Measurements from ENCODE around the gene SLC15A1. TPM values are rescaled to one million over a fixed set of nuclear protein-coding genes. Genes with fewer than 3 reads are reported as not detected.
A peak's percentile ranks its signal among the peaks of the same experiment; 100 is the strongest.

Gene SLC15A1
- polyA plus RNA-seq (0.10 to 0.25 TPM (median 0.13 TPM) in 3 replicates), polyA minus RNA-seq (0.35 to 0.56 TPM in 2 of 3 replicates, not detected in the other)
- polyA plus RNA-seq (2011; ENCODE audit: low read depth): 2.6 TPM
- polyA plus RNA-seq (2011; cell fraction: cytosol; rRNA removed): 0.12 TPM in 1 of 2 replicates, not detected in the other
- 0.55 and 1.1 TPM in 2 replicates for polyA plus RNA-seq (2011; cell fraction: nucleus; rRNA removed)
- polyA plus RNA-seq (2012; ENCODE audit: low replicate concordance): 0.22 and 6.4 TPM in 2 replicates
- polyA minus RNA-seq (2011; cell fraction: cytosol; rRNA and poly(A)+ RNA removed): not detected
- polyA minus RNA-seq (2011; cell fraction: nucleus; rRNA and poly(A)+ RNA removed): 0.93 and 1.4 TPM in 2 replicates

- no peaks in the 10 kb centered on the region for H3K79me2 ChIP-seq (ENCODE audit: control insufficient read depth, insufficient read depth, low read length)
- no peaks in the 10 kb centered on the region for H4K20me1 ChIP-seq (ENCODE audit: control insufficient read depth, extremely low read depth, insufficient read depth, low read length)
- DNase-seq (ENCODE audit: low read depth, low spot score) (no peak), FAIRE-seq (no peak)
- dilution Hi-C loops (cut with MboI; ENCODE audit: extremely low pct_ligation_motif_present, low sequenced_read_pairs): no loop called here
- peak within 1 kb of the TSS; percentile 14 to 60 (median 25) for H3K4me3 ChIP-seq (ENCODE audit: control insufficient read depth in 2 of 3, extremely low read depth in 1 of 3, insufficient read depth in 2 of 3, low read depth in 1 of 3, low read length in 3 of 3)
- H3K9me3 ChIP-seq (ENCODE audit: control insufficient read depth, low read depth, low read length): peaks cover 3% of the 10 kb centered on the region
- peak; percentile 77 for TF ChIP-seq EZH2 (IDR thresholded peaks at IDR 0.05; ENCODE audit: low read length)
- TF ChIP-seq, protein P1, sequence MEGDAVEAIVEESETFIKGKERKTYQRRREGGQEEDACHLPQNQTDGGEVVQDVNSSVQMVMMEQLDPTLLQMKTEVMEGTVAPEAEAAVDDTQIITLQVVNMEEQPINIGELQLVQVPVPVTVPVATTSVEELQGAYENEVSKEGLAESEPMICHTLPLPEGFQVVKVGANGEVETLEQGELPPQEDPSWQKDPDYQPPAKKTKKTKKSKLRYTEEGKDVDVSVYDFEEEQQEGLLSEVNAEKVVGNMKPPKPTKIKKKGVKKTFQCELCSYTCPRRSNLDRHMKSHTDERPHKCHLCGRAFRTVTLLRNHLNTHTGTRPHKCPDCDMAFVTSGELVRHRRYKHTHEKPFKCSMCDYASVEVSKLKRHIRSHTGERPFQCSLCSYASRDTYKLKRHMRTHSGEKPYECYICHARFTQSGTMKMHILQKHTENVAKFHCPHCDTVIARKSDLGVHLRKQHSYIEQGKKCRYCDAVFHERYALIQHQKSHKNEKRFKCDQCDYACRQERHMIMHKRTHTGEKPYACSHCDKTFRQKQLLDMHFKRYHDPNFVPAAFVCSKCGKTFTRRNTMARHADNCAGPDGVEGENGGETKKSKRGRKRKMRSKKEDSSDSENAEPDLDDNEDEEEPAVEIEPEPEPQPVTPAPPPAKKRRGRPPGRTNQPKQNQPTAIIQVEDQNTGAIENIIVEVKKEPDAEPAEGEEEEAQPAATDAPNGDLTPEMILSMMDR (optimal IDR thresholded peaks at IDR 0.05 in 1 of 3, IDR thresholded peaks at IDR 0.05 in 1 of 3, conservative IDR thresholded peaks at IDR 0.05 in 1 of 3; ENCODE audit: extremely low read depth in 1 of 3, insufficient read depth in 2 of 3, low read length in 3 of 3): no peak
- no peaks in the 10 kb centered on the region for H3K36me3 ChIP-seq (ENCODE audit: control insufficient read depth in 2 of 2, extremely low read depth in 1 of 2, insufficient read depth in 2 of 2, low read length in 2 of 2)
- H3K9me1 ChIP-seq (ENCODE audit: control insufficient read depth, extremely low read depth, insufficient read depth, low read length): no peaks in the 10 kb centered on the region
- H3K27me3 ChIP-seq (ENCODE audit: control insufficient read depth, extremely low read depth, insufficient read depth, low read length): peaks cover 46% of the 10 kb centered on the region
- no peak within 1 kb of the TSS for H3K9ac ChIP-seq (ENCODE audit: control insufficient read depth, extremely low read depth, insufficient read depth, low read length)
- peak within 1 kb of the TSS; percentile 74 for H3K4me2 ChIP-seq (ENCODE audit: control insufficient read depth, extremely low read depth, insufficient read depth, low read depth, low read length)
- H3K4me1 ChIP-seq (ENCODE audit: control insufficient read depth, extremely low read depth, insufficient read depth, low read length): peaks cover 5% of the 10 kb centered on the region
- no peak within 1 kb of the TSS for H3K27ac ChIP-seq (ENCODE audit: control insufficient read depth, insufficient read depth, low read length)
- H2AFZ ChIP-seq (ENCODE audit: control insufficient read depth, low read length): peak within 1 kb of the TSS; percentile 30
Observed at GRCh38 chr13:98752467-98753290, at the start of gene SLC15A1. SLC15A1 (minus strand) TSS chr13:98752672; CDS start chr13:98752598, 74 bp downstream.

GRCh38 chr13:98801626-98802418, 49.4 kb upstream of the SLC15A1 start:
- H3K36me3 ChIP-seq (ENCODE audit: control insufficient read depth in 2 of 2, extremely low read depth in 1 of 2, insufficient read depth in 2 of 2, low read length in 2 of 2): peaks cover 27 to 40% of the 10 kb centered on the region in 2 experiments
- DNase-seq (ENCODE audit: low read depth, low spot score): no peak
- no peaks in the 10 kb centered on the region for H3K4me1 ChIP-seq (ENCODE audit: control insufficient read depth, extremely low read depth, insufficient read depth, low read length)
- H2AFZ ChIP-seq (ENCODE audit: control insufficient read depth, low read length): no peak overlapping the region
- H3K4me2 ChIP-seq (ENCODE audit: control insufficient read depth, extremely low read depth, insufficient read depth, low read depth, low read length): no peak overlapping the region
- no peaks in the 10 kb centered on the region for H4K20me1 ChIP-seq (ENCODE audit: control insufficient read depth, extremely low read depth, insufficient read depth, low read length)
- no peak overlapping the region for H3K9ac ChIP-seq (ENCODE audit: control insufficient read depth, extremely low read depth, insufficient read depth, low read length)
- no peak for FAIRE-seq
- TF ChIP-seq EZH2 (IDR thresholded peaks at IDR 0.05; ENCODE audit: low read length): no peak
- TF ChIP-seq, protein P1 (optimal IDR thresholded peaks at IDR 0.05 in 1 of 3, IDR thresholded peaks at IDR 0.05 in 1 of 3, conservative IDR thresholded peaks at IDR 0.05 in 1 of 3; ENCODE audit: extremely low read depth in 1 of 3, insufficient read depth in 2 of 3, low read length in 3 of 3): no peak
- H3K27me3 ChIP-seq (ENCODE audit: control insufficient read depth, extremely low read depth, insufficient read depth, low read length): no peaks in the 10 kb centered on the region
- dilution Hi-C loops (cut with MboI; ENCODE audit: extremely low pct_ligation_motif_present, low sequenced_read_pairs): no loop called here
- no peak overlapping the region for H3K4me3 ChIP-seq (ENCODE audit: control insufficient read depth in 2 of 3, extremely low read depth in 1 of 3, insufficient read depth in 2 of 3, low read depth in 1 of 3, low read length in 3 of 3)
- H3K27ac ChIP-seq (ENCODE audit: control insufficient read depth, insufficient read depth, low read length): no peak overlapping the region
- H3K79me2 ChIP-seq (ENCODE audit: control insufficient read depth, insufficient read depth, low read length): no peaks in the 10 kb centered on the region
- no peaks in the 10 kb centered on the region for H3K9me3 ChIP-seq (ENCODE audit: control insufficient read depth, low read depth, low read length)
- no peaks in the 10 kb centered on the region for H3K9me1 ChIP-seq (ENCODE audit: control insufficient read depth, extremely low read depth, insufficient read depth, low read length)

Measured in keratinocyte (primary cell).